ENCODE data around the gene KIAA1217.

GRCh38 chr10:24206926-24207325 is 2.0 kb upstream of the KIAA1217 start:
- no peak for TF ChIP-seq POLR2AphosphoS5 (IDR thresholded peaks at IDR 0.05; ENCODE audit: low read depth, low read length)
- TF ChIP-seq POLR2A (IDR thresholded peaks at IDR 0.05; ENCODE audit: low read depth, low read length): no peak
- no peak for TF ChIP-seq TAF1 (IDR thresholded peaks at IDR 0.05; ENCODE audit: low read depth, low read length)
- no peak for TF ChIP-seq SPI1 (IDR thresholded peaks at IDR 0.05; ENCODE audit: low read depth, low read length)
- no peak for TF ChIP-seq PAX5 (IDR thresholded peaks at IDR 0.05; ENCODE audit: insufficient read depth, low read length, severe bottlenecking)
- TF ChIP-seq POU2F2 (IDR thresholded peaks at IDR 0.05; ENCODE audit: low read depth, low read length): no peak

Data from GM12891 (cell line).